ENCODE results near the gene MLYCD. TPM values are rescaled to one million over a fixed set of nuclear protein-coding genes. Genes with fewer than 3 reads are reported as not detected.

The MLYCD gene
- total RNA-seq, 4 donors from 2014 or later: 4.5 to 16.6 (median 6.7) TPM

GRCh38 chr16:83932304-83932703 is 33.4 kb downstream of the MLYCD start:
- Histone ChIP-seq H3K27ac (no peak overlapping the region), H3K4me1 (no peaks in the 10 kb centered on the region), H3K9me3 (no peaks in the 10 kb centered on the region), H3K36me3 (no peaks in the 10 kb centered on the region), H3K27me3 (no peaks in the 10 kb centered on the region), H3K4me3 (no peak overlapping the region)
- DNase-seq: no peak
- TF ChIP-seq POLR2A (IDR thresholded peaks at IDR 0.05) (no peak), CTCF (IDR thresholded peaks at IDR 0.05) (no peak)
- intact Hi-C loops (cut with DNase I; ENCODE audit: low total_unique reads): no loop called here

GRCh38 chr16:83932955-83933673 is 34.2 kb downstream of the MLYCD start:
- no peaks in the 10 kb centered on the region for H3K27me3 ChIP-seq
- no peaks in the 10 kb centered on the region for H3K36me3 ChIP-seq
- H3K4me1 ChIP-seq: no peaks in the 10 kb centered on the region
- intact Hi-C loops (cut with DNase I; ENCODE audit: low total_unique reads): no loop called here
- TF ChIP-seq CTCF (IDR thresholded peaks at IDR 0.05): no peak
- TF ChIP-seq POLR2A (IDR thresholded peaks at IDR 0.05): no peak
- no peak overlapping the region for H3K27ac ChIP-seq
- no peaks in the 10 kb centered on the region for H3K9me3 ChIP-seq
- DNase-seq: no peak
- H3K4me3 ChIP-seq: no peak overlapping the region

GRCh38 chr16:83933885-83934683 is 35.2 kb downstream of the MLYCD start:
- H3K4me3 ChIP-seq: no peak overlapping the region
- H3K36me3 ChIP-seq: no peaks in the 10 kb centered on the region
- no peaks in the 10 kb centered on the region for H3K9me3 ChIP-seq
- no peaks in the 10 kb centered on the region for H3K27me3 ChIP-seq
- TF ChIP-seq CTCF (IDR thresholded peaks at IDR 0.05) (no peak), POLR2A (IDR thresholded peaks at IDR 0.05) (no peak)
- intact Hi-C loops (cut with DNase I; ENCODE audit: low total_unique reads): no loop called here
- DNase-seq: no peak
- H3K27ac ChIP-seq: no peak overlapping the region
- H3K4me1 ChIP-seq: no peaks in the 10 kb centered on the region

- Histone ChIP-seq H3K9me3 (no peaks in the 10 kb centered on the region), H3K4me1 (no peaks in the 10 kb centered on the region), H3K4me3 (no peak overlapping the region), H3K27ac (no peak overlapping the region), H3K36me3 (no peaks in the 10 kb centered on the region), H3K27me3 (no peaks in the 10 kb centered on the region)
- TF ChIP-seq POLR2A (IDR thresholded peaks at IDR 0.05) (no peak), CTCF (IDR thresholded peaks at IDR 0.05) (no peak)
- no peak for DNase-seq
- intact Hi-C loops (cut with DNase I; ENCODE audit: low total_unique reads): no loop called here
Measured at GRCh38 chr16:83934684-83934977, 35.7 kb downstream of the MLYCD start.

Data from uterus (tissue), 4 donors.